Measurements from ENCODE around the gene USH2A. TPM values are rescaled to one million over a fixed set of nuclear protein-coding genes. Genes with fewer than 3 reads are reported as not detected.

Gene USH2A
- total RNA-seq, 1 experiment from 2014 or later, result not detected

DNA sequence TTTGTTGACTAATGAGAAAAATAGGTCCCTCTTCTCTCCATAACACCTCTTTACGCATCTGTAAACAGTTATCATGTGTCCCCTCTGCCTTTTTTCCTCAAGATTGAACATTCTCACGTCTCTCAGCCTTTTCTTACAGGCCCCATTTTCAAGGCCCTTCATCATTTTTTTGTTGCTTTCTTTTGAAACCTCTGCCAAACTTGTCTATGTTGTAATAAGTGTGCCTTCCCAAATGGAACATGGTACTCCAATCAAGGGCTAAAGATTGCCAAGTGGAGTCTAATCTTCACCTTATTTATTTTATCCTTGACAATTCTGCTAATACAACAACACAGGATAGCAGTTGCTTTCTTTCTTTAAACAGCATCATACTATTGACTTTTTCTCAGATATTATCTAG is 280.3 kb downstream of the USH2A start:
- no peak for DNase-seq (ENCODE audit: low read depth, low spot score)
- H3K9me3 ChIP-seq (ENCODE audit: control insufficient read depth in 1 of 2, insufficient read depth in 1 of 2, low read depth in 1 of 2, low read length in 2 of 2), result no peaks in the 10 kb centered on the region
- H3K27me3 ChIP-seq (ENCODE audit: insufficient read depth, low read length), result no peaks in the 10 kb centered on the region
- no peaks in the 10 kb centered on the region for H4K20me1 ChIP-seq (ENCODE audit: insufficient read depth)
- BruUV-seq (replicated peaks), result no TSS peak
- no peaks in the 10 kb centered on the region for H3K79me2 ChIP-seq (ENCODE audit: insufficient read depth, low read length)
- H3K4me1 ChIP-seq (ENCODE audit: control insufficient read depth in 1 of 2, insufficient read depth in 2 of 2, low read length in 2 of 2), result no peaks in the 10 kb centered on the region
- ChIA-PET CTCF (no interaction called here), POLR2A (no interaction called here), RAD21 (ENCODE audit: low non-redundant PET in 1 of 2, low total read pairs in 2 of 2, uncharacterized antibody in 2 of 2, unreplicated experiment in 2 of 2) (no interaction called here)
- intact Hi-C loops (cut with micrococcal nuclease), result no loop called here
- H3K4me2 ChIP-seq (ENCODE audit: low read length), result no peak overlapping the region
- TF ChIP-seq ATF3 (IDR thresholded peaks at IDR 0.05) (no peak), POLR2A (IDR thresholded peaks at IDR 0.05; ENCODE audit: borderline replicate concordance, extremely low read depth, insufficient read depth, insufficient read length) (no peak), CEBPB (IDR thresholded peaks at IDR 0.05; ENCODE audit: low read depth) (no peak), JUND (IDR thresholded peaks at IDR 0.05) (no peak), POLR2AphosphoS5 (IDR thresholded peaks at IDR 0.05; ENCODE audit: low read depth, low read length) (no peak), EZH2phosphoT487 (IDR thresholded peaks at IDR 0.05; ENCODE audit: borderline replicate concordance) (no peak), TCF7L2 (IDR thresholded peaks at IDR 0.05; ENCODE audit: borderline replicate concordance, extremely low read depth, insufficient read depth, insufficient read length) (no peak), EZH2 (IDR thresholded peaks at IDR 0.05) (no peak), ELF1 (IDR thresholded peaks at IDR 0.05; ENCODE audit: borderline replicate concordance, low read depth) (no peak), EGR1 (IDR thresholded peaks at IDR 0.05; ENCODE audit: low read depth) (no peak), MAX (IDR thresholded peaks at IDR 0.05) (no peak), RAD21 (IDR thresholded peaks at IDR 0.05; ENCODE audit: low read depth) (no peak), ZNF274 (IDR thresholded peaks at IDR 0.05; ENCODE audit: low read depth, low read length) (no peak), SP1 (IDR thresholded peaks at IDR 0.05; ENCODE audit: low read depth) (no peak), SIN3A (IDR thresholded peaks at IDR 0.05; ENCODE audit: low read depth) (no peak), YY1 (IDR thresholded peaks at IDR 0.05; ENCODE audit: extremely low read depth, insufficient replicate concordance, low read depth, low read length) (no peak), SRF (IDR thresholded peaks at IDR 0.05; ENCODE audit: low read depth) (no peak), FOSL1 (IDR thresholded peaks at IDR 0.05; ENCODE audit: low read depth) (no peak)
- TF ChIP-seq, protein P1, sequence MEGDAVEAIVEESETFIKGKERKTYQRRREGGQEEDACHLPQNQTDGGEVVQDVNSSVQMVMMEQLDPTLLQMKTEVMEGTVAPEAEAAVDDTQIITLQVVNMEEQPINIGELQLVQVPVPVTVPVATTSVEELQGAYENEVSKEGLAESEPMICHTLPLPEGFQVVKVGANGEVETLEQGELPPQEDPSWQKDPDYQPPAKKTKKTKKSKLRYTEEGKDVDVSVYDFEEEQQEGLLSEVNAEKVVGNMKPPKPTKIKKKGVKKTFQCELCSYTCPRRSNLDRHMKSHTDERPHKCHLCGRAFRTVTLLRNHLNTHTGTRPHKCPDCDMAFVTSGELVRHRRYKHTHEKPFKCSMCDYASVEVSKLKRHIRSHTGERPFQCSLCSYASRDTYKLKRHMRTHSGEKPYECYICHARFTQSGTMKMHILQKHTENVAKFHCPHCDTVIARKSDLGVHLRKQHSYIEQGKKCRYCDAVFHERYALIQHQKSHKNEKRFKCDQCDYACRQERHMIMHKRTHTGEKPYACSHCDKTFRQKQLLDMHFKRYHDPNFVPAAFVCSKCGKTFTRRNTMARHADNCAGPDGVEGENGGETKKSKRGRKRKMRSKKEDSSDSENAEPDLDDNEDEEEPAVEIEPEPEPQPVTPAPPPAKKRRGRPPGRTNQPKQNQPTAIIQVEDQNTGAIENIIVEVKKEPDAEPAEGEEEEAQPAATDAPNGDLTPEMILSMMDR (IDR thresholded peaks at IDR 0.05 in 2 of 3, conservative IDR thresholded peaks at IDR 0.05 in 1 of 3; ENCODE audit: borderline replicate concordance in 1 of 3, insufficient read depth in 1 of 3, low read depth in 2 of 3, low read length in 2 of 3), result no peak
- TF ChIP-seq, protein P2, sequence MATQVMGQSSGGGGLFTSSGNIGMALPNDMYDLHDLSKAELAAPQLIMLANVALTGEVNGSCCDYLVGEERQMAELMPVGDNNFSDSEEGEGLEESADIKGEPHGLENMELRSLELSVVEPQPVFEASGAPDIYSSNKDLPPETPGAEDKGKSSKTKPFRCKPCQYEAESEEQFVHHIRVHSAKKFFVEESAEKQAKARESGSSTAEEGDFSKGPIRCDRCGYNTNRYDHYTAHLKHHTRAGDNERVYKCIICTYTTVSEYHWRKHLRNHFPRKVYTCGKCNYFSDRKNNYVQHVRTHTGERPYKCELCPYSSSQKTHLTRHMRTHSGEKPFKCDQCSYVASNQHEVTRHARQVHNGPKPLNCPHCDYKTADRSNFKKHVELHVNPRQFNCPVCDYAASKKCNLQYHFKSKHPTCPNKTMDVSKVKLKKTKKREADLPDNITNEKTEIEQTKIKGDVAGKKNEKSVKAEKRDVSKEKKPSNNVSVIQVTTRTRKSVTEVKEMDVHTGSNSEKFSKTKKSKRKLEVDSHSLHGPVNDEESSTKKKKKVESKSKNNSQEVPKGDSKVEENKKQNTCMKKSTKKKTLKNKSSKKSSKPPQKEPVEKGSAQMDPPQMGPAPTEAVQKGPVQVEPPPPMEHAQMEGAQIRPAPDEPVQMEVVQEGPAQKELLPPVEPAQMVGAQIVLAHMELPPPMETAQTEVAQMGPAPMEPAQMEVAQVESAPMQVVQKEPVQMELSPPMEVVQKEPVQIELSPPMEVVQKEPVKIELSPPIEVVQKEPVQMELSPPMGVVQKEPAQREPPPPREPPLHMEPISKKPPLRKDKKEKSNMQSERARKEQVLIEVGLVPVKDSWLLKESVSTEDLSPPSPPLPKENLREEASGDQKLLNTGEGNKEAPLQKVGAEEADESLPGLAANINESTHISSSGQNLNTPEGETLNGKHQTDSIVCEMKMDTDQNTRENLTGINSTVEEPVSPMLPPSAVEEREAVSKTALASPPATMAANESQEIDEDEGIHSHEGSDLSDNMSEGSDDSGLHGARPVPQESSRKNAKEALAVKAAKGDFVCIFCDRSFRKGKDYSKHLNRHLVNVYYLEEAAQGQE (IDR thresholded peaks at IDR 0.05; ENCODE audit: low read depth), result no peak
- no peak overlapping the region for H3K9ac ChIP-seq (ENCODE audit: low read length)
- no peak for ATAC-seq
- no peaks in the 10 kb centered on the region for H3K9me2 ChIP-seq (ENCODE audit: insufficient read depth)
- no peak overlapping the region for H3K27ac ChIP-seq (ENCODE audit: low read depth, low read length)
- no peak overlapping the region for H2AFZ ChIP-seq (ENCODE audit: low read depth, low read length, poor library complexity, severe bottlenecking)
- no peaks in the 10 kb centered on the region for H3K36me3 ChIP-seq (ENCODE audit: control insufficient read depth in 1 of 2, insufficient read depth in 2 of 2, low read length in 2 of 2)
- H3K4me3 ChIP-seq (replicated peaks in 1 of 2; ENCODE audit: low read depth in 1 of 2, low read length in 2 of 2), result no peak overlapping the region

All from HCT116 (cell line).